ENCODE measurements around the gene WNT5B.

DNA sequence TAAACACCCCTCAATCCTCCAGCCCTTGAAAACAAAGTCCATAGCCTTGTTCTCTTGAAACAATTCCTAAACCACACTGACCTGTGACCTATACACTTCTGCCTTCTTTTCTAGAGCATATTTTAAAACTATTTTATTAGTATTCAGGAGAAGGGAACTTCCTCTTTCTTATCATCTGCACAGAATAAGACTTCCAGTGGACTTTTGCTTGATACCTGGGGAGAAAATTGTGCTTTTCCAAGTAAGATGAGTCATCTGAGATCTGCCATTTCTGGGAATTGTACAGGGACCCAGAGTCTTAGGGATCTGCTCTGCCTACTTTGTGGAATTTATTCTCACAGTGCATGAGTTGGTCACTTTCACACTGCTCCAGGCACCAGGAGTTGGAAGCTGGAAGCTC is 10.5 kb upstream of the WNT5B start:
- TF ChIP-seq EP300 (IDR thresholded peaks at IDR 0.05; ENCODE audit: borderline replicate concordance in 1 of 2, low read depth in 2 of 2, low read length in 2 of 2) = no peak
- no peak for TF ChIP-seq EZH2 (IDR thresholded peaks at IDR 0.05; ENCODE audit: low read depth, low read length, severe bottlenecking)
- TF ChIP-seq PHF8 (conservative IDR thresholded peaks at IDR 0.05; ENCODE audit: low read depth, low read length) = no peak
- TF ChIP-seq MAX (IDR thresholded peaks at IDR 0.05) = no peak
- TF ChIP-seq, protein P1, sequence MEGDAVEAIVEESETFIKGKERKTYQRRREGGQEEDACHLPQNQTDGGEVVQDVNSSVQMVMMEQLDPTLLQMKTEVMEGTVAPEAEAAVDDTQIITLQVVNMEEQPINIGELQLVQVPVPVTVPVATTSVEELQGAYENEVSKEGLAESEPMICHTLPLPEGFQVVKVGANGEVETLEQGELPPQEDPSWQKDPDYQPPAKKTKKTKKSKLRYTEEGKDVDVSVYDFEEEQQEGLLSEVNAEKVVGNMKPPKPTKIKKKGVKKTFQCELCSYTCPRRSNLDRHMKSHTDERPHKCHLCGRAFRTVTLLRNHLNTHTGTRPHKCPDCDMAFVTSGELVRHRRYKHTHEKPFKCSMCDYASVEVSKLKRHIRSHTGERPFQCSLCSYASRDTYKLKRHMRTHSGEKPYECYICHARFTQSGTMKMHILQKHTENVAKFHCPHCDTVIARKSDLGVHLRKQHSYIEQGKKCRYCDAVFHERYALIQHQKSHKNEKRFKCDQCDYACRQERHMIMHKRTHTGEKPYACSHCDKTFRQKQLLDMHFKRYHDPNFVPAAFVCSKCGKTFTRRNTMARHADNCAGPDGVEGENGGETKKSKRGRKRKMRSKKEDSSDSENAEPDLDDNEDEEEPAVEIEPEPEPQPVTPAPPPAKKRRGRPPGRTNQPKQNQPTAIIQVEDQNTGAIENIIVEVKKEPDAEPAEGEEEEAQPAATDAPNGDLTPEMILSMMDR (IDR thresholded peaks at IDR 0.05; ENCODE audit: control extremely low read depth in 1 of 3, insufficient read depth in 1 of 3, low read depth in 1 of 3, low read length in 3 of 3) = no peak
- TF ChIP-seq POLR2AphosphoS5 (IDR thresholded peaks at IDR 0.05; ENCODE audit: low read depth, low read length) = no peak
- TF ChIP-seq JUND (IDR thresholded peaks at IDR 0.05; ENCODE audit: low read length) = no peak
- TF ChIP-seq ATF2 (IDR thresholded peaks at IDR 0.05; ENCODE audit: low read length) = no peak
- no peak for TF ChIP-seq SRF (IDR thresholded peaks at IDR 0.05; ENCODE audit: low read depth, low read length)
- TF ChIP-seq POLR2A (IDR thresholded peaks at IDR 0.05; ENCODE audit: control extremely low read depth in 1 of 2, low read depth in 2 of 2, low read length in 2 of 2) = no peak
- TF ChIP-seq, protein P2, sequence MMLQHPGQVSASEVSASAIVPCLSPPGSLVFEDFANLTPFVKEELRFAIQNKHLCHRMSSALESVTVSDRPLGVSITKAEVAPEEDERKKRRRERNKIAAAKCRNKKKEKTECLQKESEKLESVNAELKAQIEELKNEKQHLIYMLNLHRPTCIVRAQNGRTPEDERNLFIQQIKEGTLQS (IDR thresholded peaks at IDR 0.05; ENCODE audit: insufficient read depth, low read depth, low read length) = no peak

Measured in H1 (cell line).